Pulmonary artery endothelial cell (primary cell): ENCODE measurements around the gene UBE2C. TPM values are rescaled to one million over a fixed set of nuclear protein-coding genes. Genes with fewer than 3 reads are reported as not detected.

Experiments
- DNase-seq: peaks from one replicate; pipeline ENCODE4 v3.0.0-alpha.2; 2011; ENCODE audit warnings: low read depth, low spot score
- total RNA-seq: library from RNA; depleted of rRNA; stranded (reverse); fragments of >200 nt; gene quantifications from 2 replicates; pipeline ENCODE4 v1.2.3, GENCODE V29; 2014

The UBE2C gene
- total RNA-seq, 1 donor from 2014 or later = 24.6 TPM

DNA sequence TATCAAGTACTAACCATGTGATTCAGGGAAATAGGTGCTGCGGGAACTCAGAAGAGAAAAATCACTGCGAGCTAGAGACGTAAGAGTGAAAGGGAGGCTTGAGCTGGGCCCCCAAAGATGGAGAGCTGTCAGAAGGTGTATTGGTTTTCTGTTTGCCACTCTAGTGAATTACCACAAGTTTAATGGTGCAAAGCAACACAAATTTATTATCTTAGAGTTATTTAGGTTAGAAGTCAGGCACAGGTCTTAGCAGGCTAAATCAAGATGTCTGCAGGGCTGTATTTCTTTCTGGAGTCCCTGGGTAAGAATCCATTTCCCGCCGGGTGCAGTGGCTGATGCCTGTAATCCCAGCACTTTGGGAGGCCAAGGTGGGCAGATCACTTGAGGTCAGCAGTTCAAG, 47.5 kb downstream of the UBE2C start:
- DNase-seq = no peak

DNA sequence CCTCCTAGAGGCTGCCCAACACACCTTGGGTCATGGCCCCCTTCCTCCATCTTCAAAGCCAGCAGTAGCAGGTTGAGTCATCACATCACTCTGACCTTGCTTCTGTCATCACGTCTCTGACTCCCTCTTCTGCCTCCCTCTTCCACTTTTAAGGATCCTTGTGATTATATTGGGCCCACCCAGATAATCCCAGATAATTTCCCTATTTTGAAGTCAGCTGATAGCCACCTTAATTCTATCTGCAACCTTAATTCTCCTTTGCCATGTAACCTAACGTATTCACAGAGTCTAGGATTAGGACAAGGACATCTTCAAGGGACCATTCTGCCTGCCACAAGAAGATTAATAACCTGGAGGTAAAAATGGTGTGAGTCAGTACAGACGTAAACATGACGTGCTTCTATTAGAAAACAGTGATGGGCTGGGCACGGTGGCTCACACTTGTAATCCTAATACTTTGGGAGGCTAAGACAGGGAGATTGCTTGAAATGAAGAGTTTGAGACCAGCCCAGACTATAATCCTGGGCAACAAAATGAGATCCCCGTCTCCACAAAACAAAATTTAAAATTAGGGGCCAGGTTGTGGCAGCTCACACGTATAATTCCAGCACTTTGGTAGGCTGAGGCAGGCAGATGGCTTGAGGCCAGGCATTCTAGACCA, 48.2 kb downstream of the UBE2C start:
- DNase-seq = no peak

DNA sequence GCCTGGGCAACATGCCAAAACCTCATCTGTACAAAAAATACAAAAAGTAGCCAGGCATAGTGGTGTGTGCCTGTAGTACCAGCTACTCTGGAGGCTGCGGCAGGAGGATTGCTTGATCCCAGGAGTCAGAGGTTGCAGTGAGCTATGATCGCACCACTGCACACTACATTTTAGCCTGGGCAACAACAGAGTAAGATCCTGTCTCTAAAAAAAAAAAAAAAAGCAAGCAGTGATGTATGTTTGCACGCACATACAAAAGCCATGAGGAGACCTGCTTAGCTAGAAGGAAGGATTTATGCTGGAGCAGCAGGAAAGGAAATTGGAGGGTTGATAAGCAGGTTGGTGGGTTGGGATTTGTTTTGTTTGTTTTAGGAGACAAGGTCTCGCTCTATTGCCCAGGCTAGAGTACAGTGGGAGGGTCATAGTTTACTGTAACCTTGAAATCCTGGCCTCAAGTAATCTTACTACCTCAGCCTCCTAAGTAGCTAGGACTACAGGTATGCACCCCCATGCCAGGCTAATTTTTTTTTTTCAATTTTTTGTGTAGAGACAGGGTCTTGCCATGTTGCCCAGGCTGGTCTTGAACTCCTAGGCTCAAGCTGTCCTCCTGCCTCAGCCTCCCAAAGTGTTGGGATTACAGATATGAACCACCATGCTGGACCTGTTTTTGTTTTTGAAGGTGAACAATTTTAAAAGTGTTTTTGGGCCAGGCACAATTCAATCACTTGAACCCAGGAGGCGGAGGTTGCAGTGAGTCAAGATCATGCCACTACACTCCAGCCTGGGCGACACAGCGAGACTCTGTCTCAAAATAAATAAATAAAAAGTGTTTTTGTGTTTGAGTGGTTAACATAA, 49.0 kb downstream of the UBE2C start:
- DNase-seq = no peak

DNA sequence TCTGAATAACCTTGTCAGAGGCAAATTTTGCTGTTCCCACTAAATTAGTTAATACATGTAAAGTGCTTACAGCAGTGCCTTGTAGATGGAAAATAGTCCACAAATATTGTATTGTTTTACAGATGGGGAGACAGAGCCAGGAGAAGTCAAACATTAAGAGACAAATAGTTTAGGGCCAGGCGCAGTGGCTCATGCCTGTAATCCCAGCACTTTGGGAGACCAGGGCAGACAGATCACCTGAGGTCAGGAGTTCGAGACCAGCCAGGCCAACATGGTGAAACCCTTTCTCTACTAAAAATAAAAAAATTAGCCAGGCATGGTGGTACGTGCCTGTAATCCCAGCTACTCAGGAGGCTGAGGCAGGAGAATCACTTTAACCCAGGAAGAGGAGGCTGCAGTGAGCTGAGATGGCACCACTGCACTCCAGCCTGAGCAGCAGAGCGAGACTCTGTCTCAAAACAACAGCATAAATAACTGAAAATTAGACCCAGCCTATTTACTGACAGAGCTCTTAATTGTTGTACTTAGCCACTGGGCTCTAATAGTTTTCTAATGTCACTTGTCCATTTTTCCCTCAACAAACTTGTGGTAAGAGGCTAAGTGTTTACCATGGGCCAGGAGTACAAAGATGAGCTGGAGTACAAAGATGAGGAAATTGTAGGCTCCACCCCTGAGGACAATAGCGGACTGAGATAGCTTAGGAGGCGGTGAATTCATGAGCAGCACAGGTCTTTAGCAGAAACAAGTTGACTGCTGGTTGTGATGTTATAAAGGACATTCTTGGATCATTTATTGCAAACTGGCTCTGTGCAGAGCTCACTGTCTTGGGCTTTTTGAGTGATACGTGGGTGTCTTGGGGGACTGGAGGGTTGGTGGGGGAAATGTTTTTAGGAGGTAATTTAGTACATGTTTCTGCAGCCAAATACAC, 51.4 kb downstream of the UBE2C start:
- DNase-seq = no peak

DNA sequence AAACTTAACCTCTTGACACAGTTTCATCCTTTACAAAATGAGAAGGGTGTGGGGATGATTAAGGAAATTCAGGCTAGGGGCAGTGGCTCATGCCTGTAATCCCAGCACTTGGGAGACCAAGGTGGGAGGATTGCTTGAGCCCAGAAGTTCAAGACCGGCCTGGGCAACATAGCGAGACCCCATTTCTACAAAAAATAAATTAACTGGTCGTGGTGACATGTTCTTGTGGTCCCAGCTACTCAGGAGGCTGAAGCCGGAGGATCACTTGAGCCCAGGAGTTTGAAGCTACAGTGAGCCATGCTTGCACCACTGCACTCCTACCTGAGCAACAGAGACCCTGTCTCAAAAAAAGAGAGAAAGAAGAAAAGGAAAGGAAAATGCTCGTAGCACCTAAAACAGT, 54.0 kb downstream of the UBE2C start:
- no peak for DNase-seq

Other genes starting within 250 kb of the UBE2C start
- not detected in 2 replicates for gene WFDC8, start 233.4 kb upstream of the UBE2C start, total RNA-seq
- not detected in 2 replicates for gene WFDC10A, start 182.9 kb upstream of the UBE2C start, total RNA-seq
- gene WFDC9, start 181.4 kb upstream of the UBE2C start, total RNA-seq = not detected in 2 replicates
- not detected in 2 replicates for gene WFDC11, start 142.4 kb upstream of the UBE2C start, total RNA-seq
- gene WFDC13, start 110.6 kb upstream of the UBE2C start, total RNA-seq = not detected in 2 replicates
- not detected in 2 replicates for gene WFDC10B, start 107.6 kb upstream of the UBE2C start, total RNA-seq
- gene SPINT4, start 90.3 kb upstream of the UBE2C start, total RNA-seq = not detected in 2 replicates
- not detected in 2 replicates for gene WFDC3, start 20.8 kb upstream of the UBE2C start, total RNA-seq
- 18.2 and 26.1 TPM in 2 replicates for gene DNTTIP1, start 20.7 kb upstream of the UBE2C start, total RNA-seq
- gene TNNC2, start 14.7 kb downstream of the UBE2C start, total RNA-seq = not detected in 2 replicates
- 20.8 and 22.7 TPM in 2 replicates for gene SNX21, start 21.2 kb downstream of the UBE2C start, total RNA-seq
- gene ACOT8, start 44.7 kb downstream of the UBE2C start, total RNA-seq = 23.7 and 31.7 TPM in 2 replicates
- 5.4 and 8.2 TPM in 2 replicates for gene ZSWIM3, start 45.0 kb downstream of the UBE2C start, total RNA-seq
- gene ZSWIM1, start 68.6 kb downstream of the UBE2C start, total RNA-seq = 4.2 and 5.2 TPM in 2 replicates
- 0.53 and 0.59 TPM in 2 replicates for gene SPATA25, start 75.0 kb downstream of the UBE2C start, total RNA-seq
- gene NEURL2, start 78.6 kb downstream of the UBE2C start, total RNA-seq = 2.2 and 2.7 TPM in 2 replicates
- 40.2 and 48.9 TPM in 2 replicates for gene CTSA, start 78.7 kb downstream of the UBE2C start, total RNA-seq
- 14.9 and 19.7 TPM in 2 replicates for gene PLTP, start 99.5 kb downstream of the UBE2C start, total RNA-seq
- gene PCIF1, start 122.0 kb downstream of the UBE2C start, total RNA-seq = 8.8 and 9.3 TPM in 2 replicates
- gene ZNF335, start 159.6 kb downstream of the UBE2C start, total RNA-seq = 9.5 and 14.6 TPM in 2 replicates
- 0.04 TPM in 1 of 2 replicates, not detected in the other for gene MMP9, start 196.3 kb downstream of the UBE2C start, total RNA-seq
- gene SLC12A5, start 216.6 kb downstream of the UBE2C start, total RNA-seq = 0.07 and 0.26 TPM in 2 replicates